Spinal cord (tissue), 10 donors: ENCODE results near the gene ACTRT2. TPM values are rescaled to one million over a fixed set of nuclear protein-coding genes. Genes with fewer than 3 reads are reported as not detected.

Experiments
- DNase-seq, 6 donors: peaks; one replicate each; pipeline versions ENCODE4 v3.0.0 to v3.0.0-alpha.2; 2013 to 2015; ENCODE audit warnings: low spot score in 6 of 6, low read depth in 4 of 6
- H3K27ac ChIP-seq: one replicate; pipeline ENCODE4 v1.5.1; 2013; ENCODE audit warnings: low read depth, low read length, control low read depth
- H3K27me3 ChIP-seq: one replicate; pipeline ENCODE4 v1.6.1; 2013; ENCODE audit warnings: low read length; ENCODE audit not compliant: control insufficient read depth, insufficient read depth
- H3K36me3 ChIP-seq: one replicate; pipeline ENCODE4 v1.6.1; 2013; ENCODE audit warnings: low read length; ENCODE audit not compliant: control insufficient read depth, insufficient read depth
- H3K4me1 ChIP-seq: one replicate; pipeline ENCODE4 v1.6.1; 2013; ENCODE audit warnings: low read length; ENCODE audit not compliant: control insufficient read depth, insufficient read depth
- H3K4me3 ChIP-seq: one replicate; pipeline ENCODE4 v1.5.1; 2013; ENCODE audit warnings: low read depth, low read length, control low read depth
- H3K9me3 ChIP-seq: one replicate; pipeline ENCODE4 v1.6.1; 2013; ENCODE audit warnings: low read length; ENCODE audit not compliant: control insufficient read depth, insufficient read depth
- WGBS: methylation state at CpG from one replicate; pipeline ENCODE4 v1.1.5; 2013; ENCODE audit warnings: missing lambda C conversion rate; ENCODE audit not compliant: insufficient coverage; 5-methylcytosine and 5-hydroxymethylcytosine counted together
- polyA plus RNA-seq, 2 donors: library from polyadenylated mRNA; unstranded; fragments of 120-200 nt; gene quantifications; one replicate each; pipeline ENCODE4 v1.2.1, GENCODE V29; 2013; ENCODE audit not compliant: insufficient read length in 2 of 2
- total RNA-seq, 2 donors: library from RNA; depleted of rRNA in 1 of 2; stranded (reverse); fragments of 120-200 nt in 1 of 2; fragments of >200 nt in 1 of 2; gene quantifications; one replicate each; pipeline versions ENCODE4 v1.2.3 to v1.2.4, GENCODE V29; 2013 to 2014
- donor health status: healthy.

ACTRT2 gene
- total and polyA plus RNA-seq, 4 donors = not detected

- no peak for DNase-seq
Observed at GRCh38 chr1:3024019-3024418, 2.8 kb downstream of the ACTRT2 start.

GRCh38 chr1:3024588-3024987 lies 3.3 kb downstream of the ACTRT2 start:
- 94% methylated on average over 9 of the region's 11 CpGs for WGBS
- no peak overlapping the region for H3K4me3 ChIP-seq
- DNase-seq = no peak
- no peak overlapping the region for H3K27ac ChIP-seq
- no peaks in the 10 kb centered on the region for H3K9me3 ChIP-seq
- no peaks in the 10 kb centered on the region for H3K36me3 ChIP-seq
- H3K27me3 ChIP-seq = peaks cover 3% of the 10 kb centered on the region
- H3K4me1 ChIP-seq = peaks cover 5% of the 10 kb centered on the region

More at GRCh38 chr1:3024019-3024418, 2.8 kb downstream of the ACTRT2 start:
- Histone ChIP-seq H3K9me3 (no peaks in the 10 kb centered on the region), H3K36me3 (no peaks in the 10 kb centered on the region), H3K4me1 (peaks cover 5% of the 10 kb centered on the region), H3K27me3 (peaks cover 3% of the 10 kb centered on the region), H3K27ac (no peak overlapping the region), H3K4me3 (no peak overlapping the region)
- no CpG with 5 or more reads among the region's 9 CpGs for WGBS

- Histone ChIP-seq H3K9me3 (no peaks in the 10 kb centered on the region), H3K27me3 (peaks cover 3% of the 10 kb centered on the region), H3K36me3 (no peaks in the 10 kb centered on the region), H3K4me3 (no peak overlapping the region), H3K4me1 (peaks cover 11% of the 10 kb centered on the region), H3K27ac (no peak overlapping the region)
- 100% methylated on average over 1 of the region's 1 CpG for WGBS
- DNase-seq = no peak
Observed at GRCh38 chr1:3026124-3026523, 4.9 kb downstream of the ACTRT2 start.

GRCh38 chr1:3026581-3027391 lies 5.5 kb downstream of the ACTRT2 start:
- H3K36me3 ChIP-seq = no peaks in the 10 kb centered on the region
- WGBS = 86% methylated on average over 11 of the region's 11 CpGs
- H3K27me3 ChIP-seq = peaks cover 3% of the 10 kb centered on the region
- no peaks in the 10 kb centered on the region for H3K9me3 ChIP-seq
- peaks cover 18% of the 10 kb centered on the region for H3K4me1 ChIP-seq
- DNase-seq = no peak
- H3K27ac ChIP-seq = no peak overlapping the region
- H3K4me3 ChIP-seq = no peak overlapping the region

GRCh38 chr1:3027611-3028371 lies 6.5 kb downstream of the ACTRT2 start:
- peaks cover 3% of the 10 kb centered on the region for H3K27me3 ChIP-seq

GRCh38 chr1:3028531-3029282 lies 7.4 kb downstream of the ACTRT2 start:
- H3K9me3 ChIP-seq = no peaks in the 10 kb centered on the region
- no peak overlapping the region for H3K27ac ChIP-seq
- 51% methylated on average over 25 of the region's 32 CpGs for WGBS
- H3K4me3 ChIP-seq = no peak overlapping the region
- H3K4me1 ChIP-seq = peaks cover 23% of the 10 kb centered on the region
- H3K27me3 ChIP-seq = peaks cover 3% of the 10 kb centered on the region
- peak in 1 of 6 donors; percentile 76 for DNase-seq
- H3K36me3 ChIP-seq = no peaks in the 10 kb centered on the region

More at GRCh38 chr1:3027611-3028371, 6.5 kb downstream of the ACTRT2 start:
- 93% methylated on average over 18 of the region's 20 CpGs for WGBS
- H3K27ac ChIP-seq = no peak overlapping the region
- no peak for DNase-seq
- H3K4me3 ChIP-seq = no peak overlapping the region
- H3K9me3 ChIP-seq = no peaks in the 10 kb centered on the region
- peaks cover 23% of the 10 kb centered on the region for H3K4me1 ChIP-seq
- no peaks in the 10 kb centered on the region for H3K36me3 ChIP-seq

GRCh38 chr1:3029481-3029961 lies 8.3 kb downstream of the ACTRT2 start:
- Histone ChIP-seq H3K4me3 (no peak overlapping the region), H3K9me3 (no peaks in the 10 kb centered on the region), H3K27me3 (peaks cover 3% of the 10 kb centered on the region), H3K4me1 (peaks cover 23% of the 10 kb centered on the region), H3K36me3 (no peaks in the 10 kb centered on the region), H3K27ac (no peak overlapping the region)
- DNase-seq = no peak
- WGBS = 86% methylated on average over 7 of the region's 11 CpGs

- 93% methylated on average over 32 of the region's 32 CpGs for WGBS
- Histone ChIP-seq H3K27ac (no peak overlapping the region), H3K27me3 (peaks cover 3% of the 10 kb centered on the region), H3K36me3 (no peaks in the 10 kb centered on the region), H3K4me3 (no peak overlapping the region), H3K4me1 (peaks cover 23% of the 10 kb centered on the region), H3K9me3 (no peaks in the 10 kb centered on the region)
- DNase-seq = no peak
Observed at GRCh38 chr1:3029991-3030662, 8.9 kb downstream of the ACTRT2 start.
